Endothelial cell of hepatic sinusoid (primary cell): ENCODE measurements around the gene MERTK.

ENCODE experiments used
- in situ Hi-C: cut with HindIII; loops from 2 replicates; pipeline ENCODE4 v1.10.0; 2017; ENCODE audit warnings: low sequenced_read_pairs

MERTK gene

DNA sequence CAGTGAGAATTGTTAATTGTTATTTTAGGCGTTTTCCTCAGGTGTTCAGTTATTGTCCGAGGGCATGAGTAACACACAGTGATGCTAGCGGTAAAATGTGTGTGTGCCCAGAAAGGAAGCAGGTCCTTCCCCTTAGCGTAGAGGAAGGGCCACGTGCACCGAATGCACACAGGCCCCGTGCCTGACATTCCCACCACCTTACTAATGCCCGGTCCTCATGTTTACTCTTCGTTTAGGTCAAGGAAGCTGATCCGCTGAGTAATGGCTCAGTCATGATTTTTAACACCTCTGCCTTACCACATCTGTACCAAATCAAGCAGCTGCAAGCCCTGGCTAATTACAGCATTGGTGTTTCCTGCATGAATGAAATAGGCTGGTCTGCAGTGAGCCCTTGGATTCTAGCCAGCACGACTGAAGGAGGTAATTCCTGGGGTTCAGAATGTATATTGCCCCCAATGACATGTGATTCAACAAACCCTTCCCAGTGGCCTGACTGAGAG lies 76.7 kb downstream of the MERTK start:
- in situ Hi-C loops, result no loop called here

DNA sequence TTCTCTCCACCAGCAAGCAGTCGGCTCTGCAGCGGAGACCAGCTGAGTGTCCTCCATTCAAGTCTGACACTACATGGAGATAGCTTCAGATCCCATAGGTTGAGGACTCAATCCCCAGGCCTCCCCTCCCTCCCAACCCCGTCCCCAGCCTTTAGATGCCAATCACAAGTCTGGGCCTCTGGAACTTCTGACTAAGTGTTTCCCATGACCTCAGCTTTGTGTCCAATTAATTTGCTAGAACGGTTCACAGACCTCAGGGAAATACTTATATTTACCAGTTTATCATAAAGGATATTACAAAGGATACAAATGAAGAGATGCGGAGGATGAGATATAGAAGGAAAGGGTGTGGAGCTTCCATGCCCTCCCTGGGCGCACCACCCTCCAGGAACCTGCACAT lies 77.4 kb downstream of the MERTK start:
- in situ Hi-C loops, result no loop called here

DNA sequence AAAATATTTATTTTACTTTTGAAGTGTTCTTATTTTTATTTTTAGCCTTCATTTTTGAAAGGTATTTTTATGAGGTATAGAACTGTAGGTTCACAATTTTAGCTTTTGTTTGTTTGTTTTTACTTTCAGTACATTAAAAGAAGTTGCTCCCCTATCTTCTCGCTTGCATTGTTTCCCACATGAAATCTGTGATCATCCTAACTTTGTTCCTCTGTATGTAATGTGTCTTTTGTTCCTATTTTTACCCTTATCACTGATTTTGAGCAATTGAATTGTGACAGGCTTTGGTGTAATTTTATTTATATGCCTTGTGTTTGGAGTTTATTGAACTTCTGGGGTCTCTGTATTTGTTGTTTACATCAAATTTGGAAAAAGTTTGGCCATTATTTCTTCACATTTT lies 78.8 kb downstream of the MERTK start:
- in situ Hi-C loops, result no loop called here

DNA sequence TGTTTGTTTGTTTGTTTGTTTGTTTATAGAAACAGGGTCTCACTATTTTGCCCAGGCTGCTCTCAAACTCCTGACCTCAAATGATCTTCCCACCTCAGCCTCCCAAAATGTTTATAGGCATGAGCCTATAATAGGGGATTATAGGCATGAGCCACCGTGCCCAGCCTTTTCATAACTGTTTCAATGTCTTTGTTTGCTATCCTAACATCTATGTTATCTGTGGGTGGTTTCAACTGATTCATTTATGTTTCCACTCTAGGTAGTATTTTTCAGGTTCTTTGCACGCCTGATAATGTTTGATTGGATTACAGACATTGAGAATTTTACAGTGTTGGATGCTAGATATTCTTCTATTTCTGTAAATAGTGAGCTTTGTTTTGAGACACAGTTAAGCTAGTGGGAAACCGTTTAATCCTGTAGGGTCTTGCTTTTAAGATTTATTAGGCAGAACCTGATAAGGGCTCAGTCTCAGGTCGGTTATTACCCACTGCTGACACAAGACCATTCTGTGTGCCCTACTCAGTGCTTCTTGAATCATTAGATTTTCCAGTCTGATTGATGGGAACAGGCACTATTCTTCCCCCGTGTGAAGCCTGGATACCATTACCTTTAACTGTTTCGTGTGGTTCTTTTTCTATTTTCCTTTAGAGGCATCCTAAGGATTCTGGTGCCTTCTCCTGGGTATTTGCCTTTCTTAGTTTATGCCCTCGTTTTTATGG lies 80.2 kb downstream of the MERTK start:
- in situ Hi-C loops, result no loop called here

DNA sequence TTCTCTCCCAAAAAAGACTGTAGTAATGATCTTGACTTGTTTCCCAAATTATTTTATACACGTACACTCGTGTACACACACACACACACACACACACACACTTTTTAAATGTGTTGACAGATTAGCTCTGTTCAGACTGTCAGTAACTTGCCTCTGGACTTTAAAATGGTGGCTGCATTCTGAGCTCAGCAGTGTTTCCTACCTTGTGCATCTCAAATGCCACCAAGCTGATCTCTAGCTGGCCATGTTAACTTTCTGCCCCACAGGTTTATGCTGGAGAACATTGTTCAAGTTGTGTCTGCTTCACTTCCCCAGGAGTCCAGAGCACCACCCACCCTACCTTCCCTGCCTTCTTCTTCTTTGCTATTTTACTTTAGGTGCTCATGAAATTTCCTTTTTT lies 83.3 kb downstream of the MERTK start:
- in situ Hi-C loops, result no loop called here

DNA sequence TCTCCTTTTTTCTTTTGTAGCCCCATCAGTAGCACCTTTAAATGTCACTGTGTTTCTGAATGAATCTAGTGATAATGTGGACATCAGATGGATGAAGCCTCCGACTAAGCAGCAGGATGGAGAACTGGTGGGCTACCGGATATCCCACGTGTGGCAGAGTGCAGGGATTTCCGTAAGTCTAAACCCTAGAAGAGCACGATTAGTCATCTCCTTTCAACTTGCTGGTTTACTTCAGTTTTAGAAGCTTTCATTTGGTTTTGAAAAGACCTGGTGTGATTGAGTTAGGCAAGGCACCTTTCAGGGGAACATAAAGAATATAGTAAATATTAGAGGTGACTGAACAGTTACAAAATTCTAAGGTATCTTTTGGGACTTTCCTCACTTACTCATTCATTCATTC lies 84.4 kb downstream of the MERTK start:
- in situ Hi-C loops, result no loop called here

DNA sequence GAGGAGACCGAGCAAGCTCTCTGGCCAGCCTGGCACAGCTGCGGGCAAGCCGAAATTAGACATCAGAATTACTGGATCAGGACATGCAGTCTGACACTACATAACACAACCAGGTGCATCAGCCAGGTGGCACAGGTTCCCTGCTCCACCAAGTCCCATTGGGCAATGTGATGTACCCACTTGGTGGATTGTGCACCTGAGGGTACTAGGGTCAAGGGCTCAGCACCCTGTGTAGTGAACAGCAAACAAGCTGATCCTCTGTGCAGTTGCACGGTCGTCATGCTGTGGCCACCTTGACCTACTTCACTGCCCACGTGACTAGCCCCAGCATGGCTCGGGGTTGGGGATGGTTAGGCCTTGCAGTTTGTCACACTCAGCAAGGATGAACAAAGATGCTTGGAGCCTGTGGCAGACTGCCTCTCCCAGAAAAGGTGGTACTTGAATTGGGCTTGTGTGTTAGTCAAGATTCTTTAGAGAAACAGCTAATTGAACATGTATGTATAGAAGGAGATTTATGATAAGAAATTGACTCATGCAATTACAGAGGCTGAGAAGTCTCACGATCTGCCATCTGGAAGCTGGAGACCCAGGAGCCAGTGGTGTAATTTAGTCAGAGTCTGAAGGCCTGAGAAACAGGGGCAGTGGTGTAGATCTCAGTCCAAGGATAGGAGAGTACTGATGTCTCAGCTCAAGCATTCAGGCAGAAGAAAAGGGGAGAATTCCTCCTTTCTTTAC lies 85.2 kb downstream of the MERTK start:
- in situ Hi-C loops, result no loop called here

DNA sequence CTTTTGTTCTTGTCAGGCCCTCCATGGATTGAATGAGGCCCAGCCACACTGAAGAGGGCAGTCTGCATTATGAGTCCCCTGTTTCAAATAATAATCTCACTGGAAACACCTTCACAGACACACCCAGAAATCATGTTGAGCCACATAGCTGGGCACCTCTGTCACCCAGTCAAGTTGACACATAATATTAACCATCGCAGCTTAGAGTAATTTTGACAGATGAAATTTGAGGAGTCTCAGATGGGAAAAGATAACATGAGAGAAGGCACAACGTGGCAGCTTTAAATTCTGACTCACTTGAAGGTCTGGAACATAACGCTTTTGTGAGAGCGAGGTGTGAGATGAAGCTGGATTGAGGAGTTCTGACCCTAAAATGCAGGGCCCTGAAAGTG lies 85.8 kb downstream of the MERTK start:
- in situ Hi-C loops, result no loop called here

DNA sequence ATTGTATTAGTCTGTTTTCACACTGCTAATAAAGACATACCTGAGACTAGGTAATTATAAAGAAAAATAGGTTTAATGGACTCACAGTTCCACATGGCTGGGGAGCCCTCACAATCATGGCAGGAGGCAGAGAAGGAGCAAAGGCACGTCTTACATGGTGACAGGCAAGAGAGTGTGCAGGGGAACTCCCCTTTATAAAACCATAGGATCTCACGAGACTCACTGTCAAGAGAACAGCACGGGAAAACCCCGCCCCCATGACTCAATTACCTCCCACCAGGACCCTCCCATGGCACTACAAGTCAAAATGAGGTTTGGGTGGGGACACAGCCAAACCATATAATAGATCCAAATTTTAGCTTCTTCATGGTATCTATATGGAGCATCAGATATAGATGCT lies 87.1 kb downstream of the MERTK start:
- in situ Hi-C loops, result loop anchor here (5.0 kb wide), 1 partner anchor 88 kb away; the partner anchor contains the start of gene MERTK

DNA sequence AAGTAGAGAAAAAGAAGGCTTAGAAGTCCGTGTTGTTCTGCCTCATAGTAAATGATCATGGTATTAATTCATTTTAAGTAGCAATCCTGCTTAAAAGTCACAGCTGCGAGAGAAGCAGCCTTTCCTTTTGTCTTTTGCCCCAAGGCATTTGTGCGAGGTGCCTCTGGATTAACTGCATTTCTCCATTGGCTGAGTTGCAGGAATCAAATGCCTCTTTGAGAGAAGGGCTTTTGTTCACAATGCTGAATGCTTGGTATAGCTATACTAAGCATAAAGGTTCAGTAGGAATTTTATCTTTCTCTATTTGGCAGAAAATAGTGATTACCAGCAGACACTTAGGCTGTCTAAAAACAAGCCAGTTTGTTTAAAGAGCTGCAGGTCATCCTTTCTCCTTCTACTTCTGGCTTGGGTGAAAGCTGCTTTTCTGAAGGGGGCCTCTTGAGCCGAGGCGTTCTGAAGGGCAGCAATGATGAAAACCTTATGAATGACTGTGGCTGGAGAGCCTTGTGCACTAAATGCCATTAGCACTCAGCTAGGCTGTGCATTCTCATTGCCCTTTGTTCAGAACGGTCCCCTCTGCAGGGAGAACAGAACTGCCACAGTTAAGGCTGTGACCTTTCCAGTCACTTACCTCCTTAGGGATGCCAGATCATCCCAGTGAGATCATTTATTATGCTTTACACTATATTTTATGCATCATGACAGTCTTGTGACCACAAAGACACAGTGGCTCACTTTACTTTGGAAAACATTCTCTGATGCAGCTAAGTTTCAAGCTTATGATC lies 87.9 kb downstream of the MERTK start:
- in situ Hi-C loops, result loop anchor here (5.0 kb wide), 1 partner anchor 89 kb away; the partner anchor contains the start of gene MERTK

DNA sequence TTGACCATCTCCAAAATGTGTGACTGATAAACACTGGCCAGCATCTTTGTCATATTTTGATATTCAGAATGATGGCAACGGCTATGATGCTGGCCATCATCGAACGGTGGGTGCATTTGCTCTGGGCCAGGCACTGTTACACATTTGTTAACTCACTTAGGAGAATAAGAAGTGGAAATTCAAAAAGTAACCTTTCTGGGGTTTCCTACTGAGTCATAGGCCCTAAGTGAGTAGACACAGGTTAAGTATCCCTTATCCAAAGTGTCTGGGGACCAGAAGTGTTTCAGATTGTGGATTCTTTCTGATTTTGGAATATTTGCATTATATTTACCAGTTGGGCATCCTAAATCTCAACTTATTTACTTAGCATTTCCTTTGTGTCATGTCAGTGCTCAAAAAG lies 92.0 kb downstream of the MERTK start:
- in situ Hi-C loops, result no loop called here

DNA sequence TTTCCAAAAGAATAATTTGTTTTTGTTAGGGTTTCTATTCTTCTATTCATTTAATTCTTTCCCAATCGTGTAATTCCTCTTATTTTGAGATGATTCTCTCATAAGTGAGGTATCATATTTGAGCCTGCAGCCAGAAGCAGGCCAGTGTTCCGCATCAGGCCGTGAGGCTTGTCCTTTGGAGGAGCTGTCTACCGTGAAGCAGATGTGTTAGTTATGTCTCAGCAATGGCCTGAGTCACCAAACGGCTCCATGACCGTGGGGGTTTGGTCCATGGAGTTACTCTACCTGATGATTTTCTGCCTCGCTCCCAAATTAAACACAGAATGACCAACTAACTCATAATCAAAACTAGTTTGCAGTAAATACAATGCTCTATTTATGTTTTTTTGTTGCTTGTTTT lies 92.4 kb downstream of the MERTK start:
- in situ Hi-C loops, result no loop called here

DNA sequence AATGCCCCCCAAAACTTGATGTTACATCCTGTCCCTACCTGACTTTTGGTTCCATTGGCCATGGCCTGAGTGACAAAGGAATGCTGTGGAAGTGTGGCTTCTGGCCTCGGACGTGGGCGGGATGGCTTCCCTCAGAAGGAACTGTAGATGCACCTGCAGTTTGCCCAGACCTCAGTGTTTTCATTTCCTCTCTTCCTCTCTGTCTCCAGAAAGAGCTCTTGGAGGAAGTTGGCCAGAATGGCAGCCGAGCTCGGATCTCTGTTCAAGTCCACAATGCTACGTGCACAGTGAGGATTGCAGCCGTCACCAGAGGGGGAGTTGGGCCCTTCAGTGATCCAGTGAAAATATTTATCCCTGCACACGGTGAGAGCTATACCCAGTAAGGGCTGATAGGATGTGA lies 95.6 kb downstream of the MERTK start:
- in situ Hi-C loops, result no loop called here

DNA sequence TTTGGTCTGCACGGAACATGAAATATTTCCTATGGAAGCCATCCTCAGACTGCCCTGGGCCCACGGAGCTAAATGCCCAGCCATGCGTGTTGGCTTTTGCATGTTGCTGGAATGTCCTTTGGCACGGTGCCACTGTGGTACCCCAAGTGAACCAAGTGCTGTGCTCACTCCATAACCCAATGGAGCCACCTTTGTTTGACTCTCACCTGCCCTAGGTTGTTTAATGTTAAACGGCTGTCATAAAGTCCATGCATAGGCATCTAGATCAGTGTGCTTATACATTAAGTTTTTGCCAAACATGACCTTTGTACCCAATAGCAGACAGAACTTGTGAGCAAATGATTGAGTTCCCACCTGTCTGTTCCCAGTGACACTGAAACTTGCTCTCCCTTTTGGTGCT lies 96.7 kb downstream of the MERTK start:
- in situ Hi-C loops, result no loop called here

DNA sequence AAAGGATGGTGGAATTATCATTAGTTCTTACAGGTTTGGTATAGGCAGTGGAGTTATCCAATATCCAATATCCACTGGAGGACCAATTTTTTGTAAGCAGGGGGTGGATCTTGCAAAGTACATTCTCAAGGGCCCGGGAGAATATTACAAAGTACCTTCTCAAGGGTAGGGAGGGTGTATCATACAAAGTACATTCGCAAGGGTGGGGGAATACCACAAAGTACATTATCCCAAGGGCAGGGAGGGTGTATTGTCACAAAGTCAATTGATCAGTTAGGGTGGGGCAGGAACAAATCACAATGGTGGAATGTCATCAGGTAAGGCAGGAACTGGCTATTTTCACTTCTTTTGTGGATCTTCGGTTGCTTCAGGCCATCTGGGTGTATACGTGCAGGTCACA lies 101.4 kb downstream of the MERTK start:
- in situ Hi-C loops, result no loop called here

DNA sequence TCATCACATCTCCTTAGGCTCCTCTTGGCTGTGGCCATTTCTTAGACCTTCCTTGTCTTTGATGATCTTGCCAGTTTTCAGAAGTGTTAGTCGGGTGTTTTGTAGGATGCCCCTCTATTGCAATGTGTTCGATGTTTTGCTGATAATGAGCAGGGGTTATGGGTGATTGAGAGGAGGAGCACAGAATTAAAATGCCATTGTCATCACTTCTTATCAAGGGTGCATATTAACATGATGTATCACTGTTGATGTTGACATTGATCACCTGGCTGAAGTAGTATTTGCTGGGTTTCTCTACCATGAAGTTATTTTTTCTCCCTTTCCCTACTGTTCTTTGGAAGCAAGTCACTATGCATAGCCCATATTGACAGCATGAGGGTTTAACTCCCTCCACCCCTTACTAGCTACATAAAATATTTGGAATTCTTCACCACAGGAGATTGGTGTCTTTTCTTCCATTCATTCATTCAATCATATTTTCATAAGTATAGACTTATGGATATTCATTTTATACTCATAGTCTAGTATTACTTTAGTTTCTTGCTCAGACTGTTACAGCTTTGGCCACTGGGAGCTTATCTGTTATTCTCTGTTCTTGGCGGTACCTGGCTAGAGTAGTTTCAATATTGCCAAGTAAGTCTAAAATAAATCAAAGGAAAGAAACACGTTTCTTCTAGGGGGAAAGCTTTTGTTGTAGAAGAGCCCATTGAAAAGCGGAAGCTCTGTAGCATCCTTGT lies 102.2 kb downstream of the MERTK start:
- in situ Hi-C loops, result no loop called here

DNA sequence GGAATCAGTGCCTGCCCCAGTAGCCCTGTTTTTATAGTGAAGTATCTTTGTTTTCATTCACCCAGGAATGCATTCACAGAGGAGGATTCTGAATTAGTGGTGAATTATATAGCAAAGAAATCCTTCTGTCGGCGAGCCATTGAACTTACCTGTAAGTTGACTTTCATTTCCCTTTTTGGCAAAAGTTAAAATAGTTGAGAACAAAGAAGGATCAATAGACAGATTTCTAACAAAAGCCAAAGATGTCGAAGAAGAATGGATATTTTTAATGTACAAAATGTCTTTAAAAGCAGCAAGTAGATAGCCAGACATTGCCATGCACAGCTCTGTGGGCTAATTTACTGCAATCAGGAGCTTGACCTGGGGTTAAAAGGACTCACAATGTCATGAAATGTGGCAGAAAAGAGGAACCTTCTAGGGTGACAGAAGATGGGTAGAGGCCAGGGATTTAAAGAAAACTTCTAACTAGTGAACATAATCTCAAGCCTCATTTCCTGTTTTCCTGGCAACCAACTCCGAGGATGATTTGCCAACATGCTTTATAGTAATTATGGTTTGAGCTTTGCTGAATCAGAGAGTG lies 102.8 kb downstream of the MERTK start:
- in situ Hi-C loops, result no loop called here

DNA sequence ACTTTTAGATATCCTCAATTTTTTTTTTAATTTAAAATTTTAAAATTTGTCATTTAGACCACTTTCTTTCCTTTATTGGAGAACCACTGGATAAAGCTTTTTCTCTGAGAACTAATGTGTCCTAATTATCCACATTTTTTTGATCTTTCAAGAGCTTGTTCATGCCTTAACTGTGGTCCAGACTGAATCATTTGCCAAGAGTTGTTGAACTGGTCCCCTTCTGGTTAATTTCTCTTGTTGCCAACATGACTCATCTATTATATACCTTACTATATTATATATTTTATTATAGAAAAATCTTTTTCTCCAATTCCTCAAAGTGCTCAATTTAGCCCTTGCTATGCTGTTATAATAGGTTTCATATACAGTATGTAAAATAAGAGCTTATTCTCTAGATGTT lies 103.5 kb downstream of the MERTK start:
- in situ Hi-C loops, result no loop called here

DNA sequence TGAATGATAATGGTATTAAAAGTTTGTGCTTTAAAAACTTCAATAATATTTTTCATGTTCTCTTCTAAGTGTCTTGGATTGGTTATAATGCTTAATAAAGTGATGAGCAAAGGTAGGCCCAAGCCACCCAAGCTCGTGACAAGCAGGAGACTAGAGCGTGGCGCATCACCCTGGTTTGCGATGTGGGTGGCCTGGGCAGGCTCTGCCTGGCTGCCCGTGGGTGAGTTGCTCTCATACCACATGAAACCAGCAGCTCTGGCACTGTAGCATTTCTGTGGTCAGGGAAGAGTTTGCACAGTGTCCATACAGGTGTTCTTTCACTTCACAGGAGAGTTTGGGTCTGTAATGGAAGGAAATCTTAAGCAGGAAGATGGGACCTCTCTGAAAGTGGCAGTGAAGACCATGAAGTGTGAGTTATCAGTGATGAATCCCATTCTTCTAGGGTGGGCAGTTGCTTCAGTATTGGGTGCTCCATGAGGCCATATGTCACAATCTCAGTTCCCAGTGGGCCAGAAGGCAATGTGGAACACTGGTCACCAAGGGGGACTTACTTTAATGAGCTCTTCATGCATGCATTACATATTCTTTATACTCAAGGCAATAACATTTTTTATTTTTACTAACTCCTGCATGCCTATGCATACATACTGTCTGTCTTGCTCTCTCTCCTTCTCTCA lies 105.3 kb downstream of the MERTK start:
- in situ Hi-C loops, result no loop called here

DNA sequence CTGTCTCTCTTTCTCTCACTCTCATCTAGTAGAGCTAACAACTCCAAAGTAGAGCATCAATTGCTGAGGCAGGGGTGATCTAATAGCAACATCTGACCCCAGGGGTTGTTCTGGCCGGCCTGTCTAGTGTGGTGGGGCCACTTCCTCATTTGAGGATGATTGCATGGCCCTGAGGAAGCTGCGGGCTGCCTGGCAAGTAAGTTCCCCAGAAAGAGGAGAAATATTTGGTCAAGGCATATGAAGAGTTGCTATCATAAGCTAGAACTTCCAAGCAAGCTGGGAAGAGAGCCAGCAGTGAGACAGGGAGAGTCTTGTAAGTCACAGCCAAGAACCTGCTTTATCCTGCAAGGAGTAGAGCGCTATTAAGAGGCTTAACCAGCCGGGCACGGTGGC lies 105.8 kb downstream of the MERTK start:
- in situ Hi-C loops, result no loop called here
